Nephron progenitor cell (in vitro differentiated cells): ENCODE results near the gene SOX15.
A peak's percentile ranks its signal among the peaks of the same experiment; 100 is the strongest.

Experiments used
- DNase-seq: peaks from one replicate; pipeline ENCODE4 v3.0.0; 2021
- H3K27ac Mint-ChIP-seq: 2 replicates; pipeline ENCODE4 v1.8.0; 2021; ENCODE audit warnings: mild to moderate bottlenecking, moderate library complexity, mixed read lengths
- H3K27me3 Mint-ChIP-seq: 2 replicates; pipeline ENCODE4 v1.8.0; 2021; ENCODE audit warnings: mild to moderate bottlenecking, low read depth, mixed read lengths; ENCODE audit not compliant: poor library complexity
- H3K36me3 Mint-ChIP-seq: 2 replicates; pipeline ENCODE4 v1.8.0; 2021; ENCODE audit warnings: low read depth, mixed read lengths
- H3K4me1 Mint-ChIP-seq: 2 replicates; pipeline ENCODE4 v1.8.0; 2021; ENCODE audit warnings: mixed read lengths
- H3K4me3 Mint-ChIP-seq: 2 replicates; pipeline ENCODE4 v1.8.0; 2021; ENCODE audit warnings: mild to moderate bottlenecking, moderate library complexity, mixed read lengths
- H3K9me3 Mint-ChIP-seq: 2 replicates; pipeline ENCODE4 v1.8.0; 2021; ENCODE audit warnings: mild to moderate bottlenecking, moderate library complexity, mixed read lengths
- TF ChIP-seq, protein P1 (sequence below): fragments of 200-600 bp; sonication (generic); IDR thresholded peaks from 2 replicates; pipeline ENCODE4 v1.5.0; 2021; ENCODE audit warnings: antibody characterized with exemption

The SOX15 gene

DNA sequence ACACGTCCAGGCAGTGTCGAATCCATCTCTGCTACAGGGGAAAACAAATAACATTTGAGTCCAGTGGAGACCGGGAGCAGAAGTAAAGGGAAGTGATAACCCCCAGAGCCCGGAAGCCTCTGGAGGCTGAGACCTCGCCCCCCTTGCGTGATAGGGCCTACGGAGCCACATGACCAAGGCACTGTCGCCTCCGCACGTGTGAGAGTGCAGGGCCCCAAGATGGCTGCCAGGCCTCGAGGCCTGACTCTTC lies 17.6 kb downstream of the SOX15 start:
- no peaks in the 10 kb centered on the region for H3K27me3 Mint-ChIP-seq
- TF ChIP-seq, protein P1, sequence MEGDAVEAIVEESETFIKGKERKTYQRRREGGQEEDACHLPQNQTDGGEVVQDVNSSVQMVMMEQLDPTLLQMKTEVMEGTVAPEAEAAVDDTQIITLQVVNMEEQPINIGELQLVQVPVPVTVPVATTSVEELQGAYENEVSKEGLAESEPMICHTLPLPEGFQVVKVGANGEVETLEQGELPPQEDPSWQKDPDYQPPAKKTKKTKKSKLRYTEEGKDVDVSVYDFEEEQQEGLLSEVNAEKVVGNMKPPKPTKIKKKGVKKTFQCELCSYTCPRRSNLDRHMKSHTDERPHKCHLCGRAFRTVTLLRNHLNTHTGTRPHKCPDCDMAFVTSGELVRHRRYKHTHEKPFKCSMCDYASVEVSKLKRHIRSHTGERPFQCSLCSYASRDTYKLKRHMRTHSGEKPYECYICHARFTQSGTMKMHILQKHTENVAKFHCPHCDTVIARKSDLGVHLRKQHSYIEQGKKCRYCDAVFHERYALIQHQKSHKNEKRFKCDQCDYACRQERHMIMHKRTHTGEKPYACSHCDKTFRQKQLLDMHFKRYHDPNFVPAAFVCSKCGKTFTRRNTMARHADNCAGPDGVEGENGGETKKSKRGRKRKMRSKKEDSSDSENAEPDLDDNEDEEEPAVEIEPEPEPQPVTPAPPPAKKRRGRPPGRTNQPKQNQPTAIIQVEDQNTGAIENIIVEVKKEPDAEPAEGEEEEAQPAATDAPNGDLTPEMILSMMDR = no peak
- no peaks in the 10 kb centered on the region for H3K9me3 Mint-ChIP-seq
- H3K27ac Mint-ChIP-seq = peak overlapping the region; percentile 99
- peak overlapping the region; percentile 97 for H3K4me3 Mint-ChIP-seq
- peaks cover 74% of the 10 kb centered on the region for H3K36me3 Mint-ChIP-seq
- DNase-seq = no peak
- peaks cover 58% of the 10 kb centered on the region for H3K4me1 Mint-ChIP-seq

DNA sequence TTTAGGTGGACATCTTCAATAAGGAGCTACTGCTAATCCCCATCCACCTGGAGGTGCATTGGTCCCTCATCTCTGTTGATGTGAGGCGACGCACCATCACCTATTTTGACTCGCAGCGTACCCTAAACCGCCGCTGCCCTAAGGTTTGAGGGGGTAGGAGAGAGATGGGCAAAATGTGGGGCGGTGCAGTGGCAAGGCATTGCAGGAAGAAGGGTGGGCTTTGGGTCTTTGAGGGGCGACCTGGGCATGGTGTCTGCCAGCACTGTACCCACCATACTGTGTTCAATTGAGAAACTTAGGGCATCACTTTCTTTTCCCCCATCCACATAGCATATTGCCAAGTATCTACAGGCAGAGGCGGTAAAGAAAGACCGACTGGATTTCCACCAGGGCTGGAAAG lies 19.5 kb downstream of the SOX15 start:
- Mint-ChIP-seq H3K27ac (peak overlapping the region; percentile 78), H3K4me1 (peaks cover 39% of the 10 kb centered on the region), H3K9me3 (no peaks in the 10 kb centered on the region), H3K36me3 (peaks cover 70% of the 10 kb centered on the region), H3K27me3 (no peaks in the 10 kb centered on the region), H3K4me3 (no peak overlapping the region)
- no peak for DNase-seq
- TF ChIP-seq, protein P1 = no peak

DNA sequence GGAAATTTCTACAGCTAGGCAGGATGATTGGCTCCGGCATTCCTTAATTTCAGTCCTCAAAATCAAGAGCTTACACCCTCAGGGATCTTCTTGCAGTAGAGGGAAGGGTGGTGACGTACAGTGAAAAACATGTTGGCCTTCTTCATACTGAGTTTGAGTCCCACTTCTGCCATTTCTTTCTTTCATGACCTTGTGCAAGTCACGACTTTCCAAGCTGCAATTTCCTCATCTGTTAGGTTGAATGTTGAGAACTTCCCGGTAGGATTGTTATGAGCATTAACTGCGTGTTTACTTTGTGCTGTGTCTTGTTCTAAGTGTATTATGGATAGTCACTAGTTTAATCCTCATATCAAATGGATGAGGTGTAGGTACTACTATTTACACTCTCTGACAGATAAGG lies 20.3 kb downstream of the SOX15 start:
- Mint-ChIP-seq H3K4me3 (no peak overlapping the region), H3K4me1 (peaks cover 31% of the 10 kb centered on the region), H3K36me3 (peaks cover 70% of the 10 kb centered on the region), H3K9me3 (no peaks in the 10 kb centered on the region), H3K27me3 (no peaks in the 10 kb centered on the region), H3K27ac (no peak overlapping the region)
- DNase-seq = no peak
- TF ChIP-seq, protein P1 = no peak

DNA sequence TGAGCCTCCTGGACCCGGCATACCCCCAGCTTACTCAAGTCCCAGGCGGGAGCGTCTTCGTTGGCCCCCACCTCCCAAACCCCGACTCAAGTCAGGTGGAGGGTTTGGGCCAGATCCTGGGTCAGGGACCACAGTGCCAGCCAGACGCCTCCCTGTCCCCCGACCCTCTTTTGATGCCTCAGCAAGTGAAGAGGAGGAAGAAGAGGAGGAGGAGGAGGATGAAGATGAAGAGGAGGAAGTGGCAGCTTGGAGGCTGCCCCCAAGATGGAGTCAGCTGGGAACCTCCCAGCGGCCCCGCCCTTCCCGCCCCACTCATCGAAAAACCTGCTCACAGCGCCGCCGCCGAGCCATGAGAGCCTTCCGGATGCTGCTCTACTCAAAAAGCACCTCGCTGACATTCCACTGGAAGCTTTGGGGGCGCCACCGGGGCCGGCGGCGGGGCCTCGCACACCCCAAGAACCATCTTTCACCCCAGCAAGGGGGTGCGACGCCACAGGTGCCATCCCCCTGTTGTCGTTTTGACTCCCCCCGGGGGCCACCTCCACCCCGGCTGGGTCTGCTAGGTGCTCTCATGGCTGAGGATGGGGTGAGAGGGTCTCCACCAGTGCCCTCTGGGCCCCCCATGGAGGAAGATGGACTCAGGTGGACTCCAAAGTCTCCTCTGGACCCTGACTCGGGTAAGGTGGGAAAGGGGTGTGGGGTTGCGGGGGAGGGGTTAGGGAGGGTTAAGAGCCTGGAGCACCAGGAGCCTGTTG lies 26.6 kb downstream of the SOX15 start:
- Mint-ChIP-seq H3K27me3 (peaks cover 11% of the 10 kb centered on the region), H3K4me1 (peaks cover 56% of the 10 kb centered on the region), H3K27ac (no peak overlapping the region), H3K9me3 (no peaks in the 10 kb centered on the region), H3K36me3 (peaks cover 40% of the 10 kb centered on the region), H3K4me3 (peak overlapping the region; percentile 98)
- no peak for DNase-seq
- TF ChIP-seq, protein P1 = no peak

DNA sequence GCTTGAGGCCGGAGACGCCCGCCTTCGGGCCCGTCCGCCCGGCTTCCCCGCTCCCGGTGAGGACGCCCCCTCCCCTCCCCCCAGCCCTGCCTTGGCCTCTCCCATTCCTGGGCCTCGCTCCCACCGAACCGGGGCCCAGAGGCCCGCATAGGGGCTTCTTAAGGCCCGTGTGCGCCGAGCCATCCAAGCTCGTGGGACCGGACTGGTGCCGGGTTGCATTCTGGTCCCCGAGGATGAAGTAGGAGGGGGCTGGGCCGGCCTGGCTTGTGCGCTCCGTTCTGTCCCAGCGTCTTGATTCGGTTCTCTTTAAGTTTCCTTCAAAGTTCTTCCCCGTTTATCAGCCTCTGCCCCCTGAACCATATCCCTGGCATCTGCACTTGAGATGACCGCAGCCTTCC lies 27.7 kb downstream of the SOX15 start:
- Mint-ChIP-seq H3K9me3 (no peaks in the 10 kb centered on the region), H3K4me1 (peaks cover 60% of the 10 kb centered on the region), H3K27me3 (peaks cover 15% of the 10 kb centered on the region), H3K36me3 (peaks cover 34% of the 10 kb centered on the region), H3K27ac (peak overlapping the region; percentile 85), H3K4me3 (peak overlapping the region; percentile 98)
- DNase-seq = no peak
- TF ChIP-seq, protein P1 = no peak

DNA sequence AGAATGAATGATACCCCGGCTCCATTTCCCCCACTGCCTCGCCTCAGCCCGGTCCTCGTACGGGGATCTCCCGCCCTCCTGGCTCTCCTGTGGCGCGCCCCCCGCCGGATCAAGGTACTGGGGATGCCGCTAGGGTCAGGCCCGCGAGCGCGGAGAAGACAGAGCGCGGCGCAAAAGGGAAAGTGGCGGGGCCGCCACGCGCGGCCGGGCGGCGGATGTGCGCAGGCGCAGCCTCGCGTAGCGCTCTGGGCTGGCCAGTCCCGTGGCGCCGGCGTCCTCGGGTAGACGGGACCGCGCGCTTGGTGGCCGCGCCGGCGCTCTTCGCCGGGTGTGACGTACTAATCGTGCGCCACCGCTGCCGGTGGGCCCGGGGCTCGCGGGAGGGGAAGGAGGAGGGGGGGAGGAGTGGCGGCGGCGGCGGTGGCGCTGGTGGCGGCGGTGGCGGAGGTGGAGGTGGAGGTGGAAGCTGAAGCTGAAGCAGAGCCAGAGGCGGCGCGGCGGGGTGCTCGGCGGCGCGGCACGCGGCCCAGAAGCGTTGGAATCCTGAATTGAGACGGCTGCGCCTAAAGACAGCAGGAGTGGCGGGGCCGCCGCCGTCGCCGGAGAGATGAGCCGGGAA lies 28.2 kb downstream of the SOX15 start, which contains the start of gene SENP3:
Gene SENP3 (plus strand): TSS at position 331 of the 619 bp plus-strand sequence. CDS start 1,158 bp downstream, outside the sequence.
- peak within 1 kb of the TSS; percentile 98 for H3K4me3 Mint-ChIP-seq
- peaks cover 29% of the 10 kb centered on the region for H3K36me3 Mint-ChIP-seq
- DNase-seq = peak; percentile 95
- H3K9me3 Mint-ChIP-seq = no peaks in the 10 kb centered on the region
- H3K4me1 Mint-ChIP-seq = peaks cover 60% of the 10 kb centered on the region
- peak within 1 kb of the TSS; percentile 97 for H3K27ac Mint-ChIP-seq
- TF ChIP-seq, protein P1 = no peak
- H3K27me3 Mint-ChIP-seq = peaks cover 15% of the 10 kb centered on the region
